Glutamatergic neuron (in vitro differentiated cells): Measurements from ENCODE around the gene MT4. TPM values are rescaled to one million over a fixed set of nuclear protein-coding genes. Genes with fewer than 3 reads are reported as not detected.

Experiments used
- DNase-seq: peaks from one replicate; pipeline ENCODE4 v3.0.0; 2022
- H3K27ac Mint-ChIP-seq: one replicate; pipeline ENCODE4 v1.8.0; 2020; ENCODE audit warnings: mild to moderate bottlenecking, mixed read lengths, inconsistent platforms; ENCODE audit not compliant: unreplicated experiment
- H3K27me3 Mint-ChIP-seq: one replicate; pipeline ENCODE4 v1.8.0; 2020; ENCODE audit warnings: mild to moderate bottlenecking, moderate library complexity, mixed read lengths, inconsistent platforms; ENCODE audit not compliant: unreplicated experiment
- H3K36me3 Mint-ChIP-seq: one replicate; pipeline ENCODE4 v1.8.0; 2020; ENCODE audit warnings: mild to moderate bottlenecking, mixed read lengths, inconsistent platforms; ENCODE audit not compliant: unreplicated experiment
- H3K4me1 Mint-ChIP-seq: one replicate; pipeline ENCODE4 v1.8.0; 2020; ENCODE audit warnings: mild to moderate bottlenecking, low read depth, mixed read lengths, inconsistent platforms; ENCODE audit not compliant: unreplicated experiment
- H3K4me3 Mint-ChIP-seq: one replicate; pipeline ENCODE4 v1.8.0; 2020; ENCODE audit warnings: mild to moderate bottlenecking, mixed read lengths, inconsistent platforms; ENCODE audit not compliant: unreplicated experiment
- H3K9me3 Mint-ChIP-seq: one replicate; pipeline ENCODE4 v1.8.0; 2020; ENCODE audit warnings: mild to moderate bottlenecking, moderate library complexity, mixed read lengths, inconsistent platforms; ENCODE audit not compliant: unreplicated experiment
- total RNA-seq: library from RNA; stranded (reverse); fragmentation: NEBNext Ultra II Directional; extraction: Animal tissue kit (Norgen Biotek cat#: 25700); gene quantifications from one replicate; pipeline ENCODE4 v1.2.1, GENCODE V29; 2021; ENCODE audit not compliant: unreplicated experiment
- TF ChIP-seq, protein P1 (sequence below): fragments of 200-600 bp; sonication (generic); IDR thresholded peaks from one replicate; pipeline ENCODE4 v1.5.0; 2021; ENCODE audit not compliant: partially characterized antibody, unreplicated experiment

Gene MT4
- total RNA-seq, 1 donor from 2014 or later, result not detected

DNA sequence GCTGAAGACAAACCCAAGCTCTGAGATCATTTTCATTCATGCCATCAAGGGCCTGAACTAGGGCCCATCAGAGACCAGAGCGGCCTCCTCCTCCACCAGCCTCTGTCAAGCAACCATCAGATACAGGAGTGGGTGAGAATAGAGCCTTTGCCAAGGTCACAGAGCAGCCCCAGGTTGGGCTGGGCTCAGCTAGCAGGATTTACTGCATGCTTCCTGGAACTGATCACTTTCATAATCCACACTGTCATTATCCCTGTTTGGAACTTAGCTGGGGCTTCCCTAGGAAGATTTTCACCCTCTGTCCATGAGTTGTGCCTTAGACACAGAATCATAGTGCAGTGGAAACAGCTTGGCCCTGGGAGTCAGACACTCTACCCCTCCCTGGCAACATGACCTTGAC lies 5.1 kb downstream of the MT4 start:
- TF ChIP-seq, protein P1, sequence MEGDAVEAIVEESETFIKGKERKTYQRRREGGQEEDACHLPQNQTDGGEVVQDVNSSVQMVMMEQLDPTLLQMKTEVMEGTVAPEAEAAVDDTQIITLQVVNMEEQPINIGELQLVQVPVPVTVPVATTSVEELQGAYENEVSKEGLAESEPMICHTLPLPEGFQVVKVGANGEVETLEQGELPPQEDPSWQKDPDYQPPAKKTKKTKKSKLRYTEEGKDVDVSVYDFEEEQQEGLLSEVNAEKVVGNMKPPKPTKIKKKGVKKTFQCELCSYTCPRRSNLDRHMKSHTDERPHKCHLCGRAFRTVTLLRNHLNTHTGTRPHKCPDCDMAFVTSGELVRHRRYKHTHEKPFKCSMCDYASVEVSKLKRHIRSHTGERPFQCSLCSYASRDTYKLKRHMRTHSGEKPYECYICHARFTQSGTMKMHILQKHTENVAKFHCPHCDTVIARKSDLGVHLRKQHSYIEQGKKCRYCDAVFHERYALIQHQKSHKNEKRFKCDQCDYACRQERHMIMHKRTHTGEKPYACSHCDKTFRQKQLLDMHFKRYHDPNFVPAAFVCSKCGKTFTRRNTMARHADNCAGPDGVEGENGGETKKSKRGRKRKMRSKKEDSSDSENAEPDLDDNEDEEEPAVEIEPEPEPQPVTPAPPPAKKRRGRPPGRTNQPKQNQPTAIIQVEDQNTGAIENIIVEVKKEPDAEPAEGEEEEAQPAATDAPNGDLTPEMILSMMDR, result no peak
- Mint-ChIP-seq H3K9me3 (no peaks in the 10 kb centered on the region), H3K4me1 (no peaks in the 10 kb centered on the region), H3K27me3 (peaks cover 8% of the 10 kb centered on the region), H3K4me3 (no peak overlapping the region), H3K27ac (no peak overlapping the region), H3K36me3 (no peaks in the 10 kb centered on the region)
- no peak for DNase-seq

DNA sequence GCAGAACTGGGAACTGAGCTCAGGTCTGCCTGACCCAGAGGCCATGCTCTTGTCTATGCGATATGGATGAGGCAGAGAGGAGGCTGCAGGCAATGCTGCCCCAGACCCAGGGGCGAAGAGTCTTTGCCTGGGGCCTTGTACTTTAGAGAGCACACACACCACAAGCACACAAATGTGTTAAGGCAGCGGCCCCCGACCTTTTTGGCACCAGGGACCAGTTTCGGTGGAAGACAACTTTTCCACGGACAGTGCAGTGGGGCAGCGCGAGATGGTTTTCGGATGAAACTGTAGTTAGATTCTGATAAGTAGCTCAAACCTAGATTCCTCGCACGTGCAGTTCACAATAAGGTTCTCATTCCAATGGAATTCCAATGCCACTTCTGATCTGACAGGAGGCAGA lies 6.7 kb downstream of the MT4 start:
- Mint-ChIP-seq H3K4me1 (no peaks in the 10 kb centered on the region), H3K27ac (no peak overlapping the region), H3K27me3 (peaks cover 8% of the 10 kb centered on the region), H3K4me3 (no peak overlapping the region), H3K36me3 (peaks cover under 1% of the 10 kb centered on the region), H3K9me3 (peaks cover 2% of the 10 kb centered on the region)
- DNase-seq, result no peak
- TF ChIP-seq, protein P1, result no peak

DNA sequence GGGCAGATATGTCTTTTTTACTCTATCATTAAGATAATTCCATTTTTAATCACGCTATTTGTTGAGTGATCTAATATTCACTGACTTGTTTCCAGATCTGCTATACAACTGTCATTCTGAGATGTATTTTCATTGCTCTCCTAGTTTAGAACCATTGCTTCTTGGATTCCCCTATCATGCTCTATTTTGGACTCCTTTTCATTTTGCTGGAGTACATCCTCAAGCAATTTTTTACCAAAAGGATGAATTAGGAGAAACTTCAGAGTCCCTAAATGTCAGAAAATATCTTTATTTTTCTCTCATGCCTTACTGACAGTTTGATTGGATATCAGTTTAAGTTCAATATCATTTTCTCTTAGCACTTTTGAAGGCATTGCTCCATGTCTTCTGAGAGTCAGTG lies 9.8 kb downstream of the MT4 start:
- H3K9me3 Mint-ChIP-seq, result peaks cover 2% of the 10 kb centered on the region
- no peak for DNase-seq
- H3K27me3 Mint-ChIP-seq, result peaks cover 3% of the 10 kb centered on the region
- H3K4me1 Mint-ChIP-seq, result no peaks in the 10 kb centered on the region
- H3K4me3 Mint-ChIP-seq, result no peak overlapping the region
- no peak overlapping the region for H3K27ac Mint-ChIP-seq
- TF ChIP-seq, protein P1, result no peak
- peaks cover 5% of the 10 kb centered on the region for H3K36me3 Mint-ChIP-seq

DNA sequence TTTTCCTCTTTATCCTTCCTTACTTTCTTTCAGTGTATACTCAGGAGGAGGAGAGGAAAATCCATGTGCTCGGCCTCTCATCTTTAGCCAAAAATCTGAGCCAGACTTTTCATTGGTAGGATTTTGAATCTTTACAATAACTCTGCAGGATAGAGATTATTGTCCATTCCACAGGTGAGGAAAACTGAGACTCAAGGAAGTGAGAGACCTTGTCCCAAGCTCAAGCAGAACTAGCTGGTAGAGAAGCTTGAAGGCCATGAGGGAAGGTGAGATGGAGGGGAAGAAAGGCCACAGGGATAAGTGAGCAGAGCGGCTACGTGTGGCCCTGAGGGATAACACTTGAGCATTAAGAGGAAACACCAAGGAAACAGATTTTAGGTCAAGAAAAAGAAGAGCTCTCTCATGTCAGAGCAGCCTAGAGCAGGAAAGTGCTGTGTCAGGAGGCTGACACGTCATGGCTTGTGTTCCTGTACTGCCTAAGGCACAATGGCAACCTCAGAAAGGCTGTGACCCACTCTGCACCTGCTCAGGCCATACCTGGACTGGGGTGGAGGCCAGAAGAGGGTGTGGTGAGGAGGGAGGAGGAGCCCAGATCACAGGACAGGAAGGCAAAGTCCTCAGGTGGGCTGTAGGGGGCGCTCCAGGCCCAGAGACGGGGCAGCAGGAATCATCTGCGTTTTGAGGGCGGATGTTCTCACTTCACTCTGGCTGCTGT lies 11.9 kb downstream of the MT4 start:
- peak; percentile 47 for DNase-seq
- TF ChIP-seq, protein P1, result peak; percentile 54
- H3K27ac Mint-ChIP-seq, result no peak overlapping the region
- H3K4me1 Mint-ChIP-seq, result no peaks in the 10 kb centered on the region
- H3K9me3 Mint-ChIP-seq, result peaks cover 2% of the 10 kb centered on the region
- H3K27me3 Mint-ChIP-seq, result peaks cover 3% of the 10 kb centered on the region
- peaks cover 5% of the 10 kb centered on the region for H3K36me3 Mint-ChIP-seq
- H3K4me3 Mint-ChIP-seq, result no peak overlapping the region

DNA sequence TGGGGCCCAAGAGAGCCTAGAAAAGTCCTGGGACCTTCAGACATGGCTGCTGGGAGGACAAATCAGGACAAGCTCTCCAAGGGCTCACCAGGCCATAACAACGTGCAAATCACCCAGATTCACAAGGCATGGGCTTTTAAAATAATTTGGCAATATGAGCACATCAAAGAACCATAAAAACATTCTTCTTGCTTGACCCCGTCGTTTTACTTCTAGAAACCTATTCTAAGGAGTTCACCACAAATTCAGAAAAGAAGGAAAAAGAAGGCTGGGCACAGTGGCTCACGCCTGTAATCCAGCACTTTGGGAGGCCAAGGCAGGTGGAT lies 12.4 kb downstream of the MT4 start:
- H3K36me3 Mint-ChIP-seq, result peaks cover 5% of the 10 kb centered on the region
- peaks cover 3% of the 10 kb centered on the region for H3K27me3 Mint-ChIP-seq
- TF ChIP-seq, protein P1, result no peak
- no peak overlapping the region for H3K27ac Mint-ChIP-seq
- H3K4me3 Mint-ChIP-seq, result no peak overlapping the region
- H3K9me3 Mint-ChIP-seq, result peaks cover 3% of the 10 kb centered on the region
- H3K4me1 Mint-ChIP-seq, result no peaks in the 10 kb centered on the region
- DNase-seq, result no peak
